GM18858 (cell line): ENCODE data around the gene ADRM1.

Experiments
- ATAC-seq: cut with Tn5 transposase; IDR thresholded peaks from one replicate; pipeline ENCODE4 v1.9.1; 2021; ENCODE audit not compliant: unreplicated experiment

Gene ADRM1

GRCh38 chr20:62309198-62309944 is 6.6 kb downstream of the ADRM1 start:
- ATAC-seq, result no peak

GRCh38 chr20:62309947-62310756 is 7.4 kb downstream of the ADRM1 start:
- no peak for ATAC-seq

GRCh38 chr20:62310757-62311121 is 7.9 kb downstream of the ADRM1 start:
- no peak for ATAC-seq

GRCh38 chr20:62311150-62311549 is 8.4 kb downstream of the ADRM1 start:
- no peak for ATAC-seq

- ATAC-seq, result no peak
Observed at GRCh38 chr20:62311832-62312661, 9.2 kb downstream of the ADRM1 start.

GRCh38 chr20:62312662-62312977 is 9.8 kb downstream of the ADRM1 start:
- ATAC-seq, result no peak

- no peak for ATAC-seq
Observed at GRCh38 chr20:62313021-62313420, 10.2 kb downstream of the ADRM1 start.

- no peak for ATAC-seq
Observed at GRCh38 chr20:62313460-62314338, 10.9 kb downstream of the ADRM1 start.

- ATAC-seq, result no peak
Observed at GRCh38 chr20:62314339-62314638, 11.5 kb downstream of the ADRM1 start.

GRCh38 chr20:62314711-62315302 is 12.0 kb downstream of the ADRM1 start:
- no peak for ATAC-seq

GRCh38 chr20:62315773-62316172 is 13.0 kb downstream of the ADRM1 start:
- no peak for ATAC-seq

GRCh38 chr20:62316331-62317166 is 13.8 kb downstream of the ADRM1 start:
- no peak for ATAC-seq

- no peak for ATAC-seq
Observed at GRCh38 chr20:62317167-62317655, 14.4 kb downstream of the ADRM1 start.

- no peak for ATAC-seq
Observed at GRCh38 chr20:62318400-62319345, 15.9 kb downstream of the ADRM1 start.

GRCh38 chr20:62319346-62319909 is 16.6 kb downstream of the ADRM1 start:
- no peak for ATAC-seq

- ATAC-seq, result no peak
Observed at GRCh38 chr20:62320581-62321354, 18.0 kb downstream of the ADRM1 start.

GRCh38 chr20:62321521-62321948 is 18.7 kb downstream of the ADRM1 start:
- ATAC-seq, result no peak
